WERI-Rb-1 (cell line): ENCODE results near the gene WAPL.

Source experiments
- DNase-seq: peaks from one replicate; pipeline ENCODE4 v3.0.0-alpha.2; 2020
- H3K27ac ChIP-seq: fragments of 250-450 bp; sonication (Bioruptor Pico); 2 replicates; pipeline ENCODE4 v1.5.1; 2020; ENCODE audit warnings: mild to moderate bottlenecking, moderate library complexity
- H3K27me3 ChIP-seq: fragments of 250-450 bp; sonication (Bioruptor Pico); 2 replicates; pipeline ENCODE4 v1.5.1; 2021; ENCODE audit warnings: mild to moderate bottlenecking, low read depth, moderate library complexity; ENCODE audit not compliant: insufficient read depth, severe bottlenecking
- H3K36me3 ChIP-seq: fragments of 250-450 bp; sonication (Bioruptor Pico); 2 replicates; pipeline ENCODE4 v1.5.1; 2020; ENCODE audit warnings: mild to moderate bottlenecking, moderate library complexity
- H3K4me3 ChIP-seq: 2 replicates; pipeline ENCODE4 v1.5.1; 2011; ENCODE audit warnings: low read depth, mild to moderate bottlenecking, control low read depth, low read length
- H3K9me3 ChIP-seq: fragments of 250-450 bp; sonication (Bioruptor Pico); 2 replicates; pipeline ENCODE4 v1.5.1; 2021; ENCODE audit warnings: mild to moderate bottlenecking, moderate library complexity; ENCODE audit not compliant: severe bottlenecking
- TF ChIP-seq, protein P1 (sequence below): IDR thresholded peaks from 2 replicates; pipeline ENCODE4 v1.5.1; 2011; ENCODE audit warnings: low read depth, mild to moderate bottlenecking, control low read depth, inconsistent platforms, low read length

The WAPL gene

DNA sequence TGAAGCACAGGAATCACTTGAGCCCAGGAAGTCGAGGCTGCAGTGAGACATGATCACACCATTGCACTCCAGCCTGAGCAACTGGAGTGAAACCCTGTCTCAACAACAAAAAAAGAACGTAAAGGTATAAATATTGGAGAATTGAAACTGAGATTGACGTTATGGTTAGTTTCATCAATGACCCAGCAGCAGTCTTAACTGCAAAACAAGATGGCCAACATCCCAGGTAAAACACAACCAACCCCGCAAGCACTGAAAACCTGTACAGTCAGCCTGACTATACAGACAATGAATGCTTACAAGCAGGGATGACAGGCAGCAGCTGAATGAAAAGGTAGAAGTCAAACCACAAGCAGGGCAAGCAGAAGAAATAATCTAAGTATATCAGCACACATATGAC is 34.7 kb downstream of the WAPL start:
- no peak overlapping the region for H3K27ac ChIP-seq
- H3K4me3 ChIP-seq: no peak overlapping the region
- no peak for DNase-seq
- H3K36me3 ChIP-seq: peaks cover 30% of the 10 kb centered on the region
- no peaks in the 10 kb centered on the region for H3K27me3 ChIP-seq
- no peaks in the 10 kb centered on the region for H3K9me3 ChIP-seq
- TF ChIP-seq, protein P1, sequence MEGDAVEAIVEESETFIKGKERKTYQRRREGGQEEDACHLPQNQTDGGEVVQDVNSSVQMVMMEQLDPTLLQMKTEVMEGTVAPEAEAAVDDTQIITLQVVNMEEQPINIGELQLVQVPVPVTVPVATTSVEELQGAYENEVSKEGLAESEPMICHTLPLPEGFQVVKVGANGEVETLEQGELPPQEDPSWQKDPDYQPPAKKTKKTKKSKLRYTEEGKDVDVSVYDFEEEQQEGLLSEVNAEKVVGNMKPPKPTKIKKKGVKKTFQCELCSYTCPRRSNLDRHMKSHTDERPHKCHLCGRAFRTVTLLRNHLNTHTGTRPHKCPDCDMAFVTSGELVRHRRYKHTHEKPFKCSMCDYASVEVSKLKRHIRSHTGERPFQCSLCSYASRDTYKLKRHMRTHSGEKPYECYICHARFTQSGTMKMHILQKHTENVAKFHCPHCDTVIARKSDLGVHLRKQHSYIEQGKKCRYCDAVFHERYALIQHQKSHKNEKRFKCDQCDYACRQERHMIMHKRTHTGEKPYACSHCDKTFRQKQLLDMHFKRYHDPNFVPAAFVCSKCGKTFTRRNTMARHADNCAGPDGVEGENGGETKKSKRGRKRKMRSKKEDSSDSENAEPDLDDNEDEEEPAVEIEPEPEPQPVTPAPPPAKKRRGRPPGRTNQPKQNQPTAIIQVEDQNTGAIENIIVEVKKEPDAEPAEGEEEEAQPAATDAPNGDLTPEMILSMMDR: no peak

DNA sequence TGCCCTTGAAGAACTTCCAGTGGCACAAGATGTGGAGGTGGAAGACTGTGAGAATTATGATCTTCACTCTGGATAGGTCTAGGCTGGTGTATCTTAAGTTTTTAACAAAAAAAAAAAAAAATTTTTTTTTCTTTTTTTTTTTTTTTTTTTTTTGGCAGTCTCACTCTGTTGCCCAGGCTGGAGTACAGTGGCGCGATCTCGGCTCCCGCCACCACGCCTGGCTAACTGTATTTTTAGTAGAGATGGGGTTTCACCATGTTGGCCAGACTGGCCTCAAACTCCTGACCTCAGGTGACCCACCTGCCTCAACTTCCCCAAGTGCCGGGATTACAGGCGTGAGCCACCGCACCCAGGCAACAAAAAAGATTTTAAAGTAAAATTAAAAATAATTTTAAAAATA is 37.9 kb downstream of the WAPL start:
- no peak overlapping the region for H3K27ac ChIP-seq
- TF ChIP-seq, protein P1: no peak
- no peaks in the 10 kb centered on the region for H3K9me3 ChIP-seq
- no peak for DNase-seq
- no peaks in the 10 kb centered on the region for H3K27me3 ChIP-seq
- H3K36me3 ChIP-seq: peaks cover 33% of the 10 kb centered on the region
- no peak overlapping the region for H3K4me3 ChIP-seq

DNA sequence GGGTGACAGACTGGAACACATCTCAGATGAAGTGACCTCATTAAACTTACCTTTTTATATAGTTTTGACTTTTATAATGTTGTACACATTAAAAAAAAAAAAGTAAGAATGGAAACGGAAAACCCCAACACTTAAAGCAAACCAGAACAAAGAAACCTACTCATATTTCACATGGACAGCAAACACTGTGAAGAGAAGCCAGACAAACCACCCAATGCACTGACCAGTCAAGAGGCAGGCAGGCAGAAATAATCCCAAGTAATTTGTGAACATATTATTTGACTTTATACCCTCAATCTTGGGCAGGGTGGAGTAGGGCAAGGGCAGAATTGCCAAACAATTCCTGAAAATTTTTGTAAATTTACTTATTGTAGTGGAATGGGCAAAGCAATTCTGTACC is 39.8 kb downstream of the WAPL start:
- H3K36me3 ChIP-seq: peaks cover 25% of the 10 kb centered on the region
- H3K27me3 ChIP-seq: no peaks in the 10 kb centered on the region
- DNase-seq: no peak
- TF ChIP-seq, protein P1: no peak
- H3K4me3 ChIP-seq: no peak overlapping the region
- no peak overlapping the region for H3K27ac ChIP-seq
- no peaks in the 10 kb centered on the region for H3K9me3 ChIP-seq

DNA sequence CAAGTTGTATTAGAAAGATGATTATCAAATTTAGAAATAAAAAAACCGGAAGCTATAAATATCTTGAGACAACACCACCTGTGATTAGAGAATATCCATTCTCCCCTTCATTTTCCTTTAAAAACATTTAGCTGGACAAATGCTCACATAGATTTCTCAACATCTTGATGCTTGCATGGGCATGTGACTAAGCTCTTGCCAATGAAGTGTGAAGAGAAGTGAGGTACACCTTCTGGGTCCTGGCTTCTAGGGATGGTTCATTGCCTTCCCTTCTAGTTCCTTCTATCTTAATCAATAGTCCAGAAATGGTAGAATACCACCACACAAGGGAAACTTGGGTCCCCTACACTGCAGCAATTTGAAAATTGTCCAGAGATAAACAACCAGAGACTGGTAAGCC is 41.0 kb downstream of the WAPL start:
- Histone ChIP-seq H3K27me3 (no peaks in the 10 kb centered on the region), H3K36me3 (peaks cover 26% of the 10 kb centered on the region), H3K9me3 (no peaks in the 10 kb centered on the region), H3K27ac (no peak overlapping the region), H3K4me3 (no peak overlapping the region)
- TF ChIP-seq, protein P1: no peak
- DNase-seq: no peak

DNA sequence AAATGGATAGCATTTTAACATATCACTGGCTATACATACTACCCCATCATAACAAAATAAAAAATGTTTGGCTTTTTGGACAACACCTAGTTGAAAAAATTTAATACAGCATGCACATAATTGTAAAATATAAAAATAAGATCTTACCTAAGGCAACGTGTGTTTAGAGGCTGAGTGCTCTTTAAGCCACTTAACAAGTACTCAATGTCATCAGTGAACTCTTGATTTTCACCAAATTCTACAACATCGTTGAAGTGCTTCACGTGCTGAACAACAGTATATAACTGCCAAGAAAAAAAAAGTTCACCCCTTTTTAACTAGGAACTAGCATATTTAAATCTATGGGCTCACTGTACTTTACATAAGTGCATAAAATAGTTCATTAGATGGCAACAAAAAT is 49.5 kb downstream of the WAPL start:
- no peak overlapping the region for H3K4me3 ChIP-seq
- TF ChIP-seq, protein P1: no peak
- no peaks in the 10 kb centered on the region for H3K9me3 ChIP-seq
- no peak overlapping the region for H3K27ac ChIP-seq
- no peaks in the 10 kb centered on the region for H3K27me3 ChIP-seq
- no peak for DNase-seq
- peaks cover 77% of the 10 kb centered on the region for H3K36me3 ChIP-seq

DNA sequence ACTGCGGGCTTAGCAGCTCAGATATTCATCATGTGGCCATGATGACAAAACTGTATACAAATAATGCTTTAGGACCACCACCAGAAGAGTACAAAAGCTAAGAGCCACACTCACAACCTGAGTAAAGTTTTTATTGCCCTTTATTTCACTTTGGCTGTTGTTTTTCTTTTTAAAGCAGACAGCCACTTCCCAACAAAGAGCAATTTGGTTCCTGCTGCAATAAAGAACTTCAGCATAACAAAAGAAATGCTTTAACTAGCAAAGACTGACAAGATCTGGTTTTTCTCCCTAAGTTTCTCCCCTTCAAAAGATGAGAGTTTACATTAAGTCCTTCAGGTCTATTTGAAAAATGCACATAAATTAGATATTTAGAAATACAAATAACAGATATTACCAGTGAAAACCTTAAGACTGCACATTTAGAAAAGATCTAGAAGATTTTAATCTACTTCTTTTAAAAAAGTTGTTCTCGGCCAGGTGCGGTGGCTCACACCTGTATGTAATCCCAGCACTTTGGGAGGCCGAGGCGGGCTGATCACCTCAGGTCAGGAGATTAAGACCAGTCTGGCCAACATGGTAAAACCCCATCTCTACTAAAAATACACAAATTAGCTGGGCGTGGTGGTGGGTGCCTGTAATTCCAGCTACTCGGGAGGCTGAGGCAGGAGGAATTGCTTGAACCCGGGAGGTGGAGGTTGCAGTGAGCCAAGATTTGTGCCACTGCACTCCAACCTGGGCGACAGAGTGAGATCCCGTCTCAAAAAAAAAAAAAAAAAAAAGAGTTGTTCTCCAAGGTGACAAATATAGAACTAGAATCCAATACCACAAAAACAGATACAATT is 59.4 kb downstream of the WAPL start:
- H3K27ac ChIP-seq: no peak overlapping the region
- H3K36me3 ChIP-seq: peaks cover 78% of the 10 kb centered on the region

More for the DNA sequence above, 59.4 kb downstream of the WAPL start:
- Histone ChIP-seq H3K4me3 (no peak overlapping the region), H3K27me3 (no peaks in the 10 kb centered on the region), H3K9me3 (no peaks in the 10 kb centered on the region)
- TF ChIP-seq, protein P1: no peak
- DNase-seq: no peak
